GM06990 (cell line): ENCODE measurements around the gene YBX3.

Experiments
- DNase-seq: peaks from one replicate; pipeline ENCODE4 v3.0.0-alpha.2; 2011; ENCODE audit not compliant: insufficient read length; ENCODE audit errors: extremely low read depth
- H3K27me3 ChIP-seq: replicated peaks from 2 replicates; pipeline ENCODE4 v1.6.0; 2011; ENCODE audit warnings: low read length; ENCODE audit not compliant: control insufficient read depth, insufficient read depth
- H3K36me3 ChIP-seq: 2 replicates; pipeline ENCODE4 v1.5.1; 2011; ENCODE audit warnings: low read length; ENCODE audit not compliant: control insufficient read depth, insufficient read depth
- H3K4me3 ChIP-seq: replicated peaks from 2 replicates; pipeline ENCODE4 v1.5.1; 2011; ENCODE audit warnings: low read depth, mild to moderate bottlenecking, control low read depth, low read length
- TF ChIP-seq, protein P1 (sequence below): IDR thresholded peaks from 2 replicates; pipeline ENCODE4 v1.5.1; 2011; ENCODE audit warnings: low read length, control low read depth, mild to moderate bottlenecking, inconsistent platforms; ENCODE audit not compliant: insufficient read depth, poor library complexity, severe bottlenecking

YBX3 gene

DNA sequence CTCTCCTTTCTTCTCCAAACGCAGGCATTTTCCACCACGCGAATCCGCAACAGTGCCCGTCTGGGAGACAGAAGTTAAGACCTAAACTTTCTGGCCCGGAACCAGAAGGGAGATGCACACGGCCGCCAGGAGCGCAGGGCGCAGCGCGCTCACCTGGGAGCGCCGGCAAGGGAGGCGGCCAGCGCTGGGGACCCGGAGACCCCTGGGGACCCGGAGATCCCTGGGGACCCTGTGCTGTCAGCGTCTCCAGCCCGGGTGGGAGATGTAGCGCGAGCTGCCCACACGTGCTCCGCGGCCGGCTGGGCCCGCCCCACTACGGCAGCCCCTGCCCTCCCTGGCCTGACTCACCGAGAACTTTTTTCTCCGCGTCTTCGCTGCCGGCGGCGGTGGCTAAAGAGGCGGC, 620 bp downstream of the YBX3 start:
- Histone ChIP-seq H3K4me3 (peak overlapping the region; percentile 85), H3K27me3 (no peaks in the 10 kb centered on the region), H3K36me3 (no peaks in the 10 kb centered on the region)
- peak; percentile 77 for DNase-seq
- TF ChIP-seq, protein P1, sequence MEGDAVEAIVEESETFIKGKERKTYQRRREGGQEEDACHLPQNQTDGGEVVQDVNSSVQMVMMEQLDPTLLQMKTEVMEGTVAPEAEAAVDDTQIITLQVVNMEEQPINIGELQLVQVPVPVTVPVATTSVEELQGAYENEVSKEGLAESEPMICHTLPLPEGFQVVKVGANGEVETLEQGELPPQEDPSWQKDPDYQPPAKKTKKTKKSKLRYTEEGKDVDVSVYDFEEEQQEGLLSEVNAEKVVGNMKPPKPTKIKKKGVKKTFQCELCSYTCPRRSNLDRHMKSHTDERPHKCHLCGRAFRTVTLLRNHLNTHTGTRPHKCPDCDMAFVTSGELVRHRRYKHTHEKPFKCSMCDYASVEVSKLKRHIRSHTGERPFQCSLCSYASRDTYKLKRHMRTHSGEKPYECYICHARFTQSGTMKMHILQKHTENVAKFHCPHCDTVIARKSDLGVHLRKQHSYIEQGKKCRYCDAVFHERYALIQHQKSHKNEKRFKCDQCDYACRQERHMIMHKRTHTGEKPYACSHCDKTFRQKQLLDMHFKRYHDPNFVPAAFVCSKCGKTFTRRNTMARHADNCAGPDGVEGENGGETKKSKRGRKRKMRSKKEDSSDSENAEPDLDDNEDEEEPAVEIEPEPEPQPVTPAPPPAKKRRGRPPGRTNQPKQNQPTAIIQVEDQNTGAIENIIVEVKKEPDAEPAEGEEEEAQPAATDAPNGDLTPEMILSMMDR, result peak; percentile 18

DNA sequence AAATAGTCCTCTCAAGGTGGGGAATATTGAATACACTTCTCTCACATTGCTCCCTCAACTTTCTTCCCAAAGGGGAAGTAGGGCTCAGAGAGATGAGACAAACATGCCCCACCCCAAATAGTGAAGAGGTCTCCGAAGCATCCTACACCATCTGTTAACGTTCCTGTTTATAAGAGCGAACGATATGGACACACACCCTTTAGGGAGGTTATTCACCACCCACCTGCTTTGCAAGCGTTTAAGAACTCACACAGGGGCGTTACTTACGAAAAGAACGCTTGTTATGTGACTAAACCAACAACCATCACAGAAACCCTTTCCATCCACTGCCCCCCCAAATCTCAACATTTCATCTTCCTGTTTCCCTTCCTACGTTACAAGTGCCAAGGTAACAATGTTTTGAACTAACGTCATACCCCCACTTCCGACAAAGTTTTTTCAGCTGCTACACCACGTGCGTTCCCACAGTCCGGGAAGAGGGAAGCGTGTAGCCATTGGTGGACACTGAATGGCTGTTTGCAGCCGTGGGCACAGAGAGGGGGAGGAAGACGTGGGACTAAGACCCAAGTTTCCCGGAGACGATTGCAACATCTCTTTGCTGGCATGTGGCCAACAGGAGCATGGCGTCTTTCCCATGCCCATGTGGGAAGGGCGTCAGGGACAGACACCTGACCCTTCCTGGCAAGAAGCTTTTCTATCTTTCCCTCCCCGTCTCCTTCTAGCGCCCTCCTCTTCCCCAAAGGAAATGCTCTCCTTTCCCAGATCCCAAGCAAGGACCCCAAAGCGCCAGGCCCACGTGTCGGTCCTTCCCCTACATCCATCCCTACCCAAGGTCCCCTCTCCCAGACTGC, 1.2 kb downstream of the YBX3 start:
- TF ChIP-seq, protein P1, result no peak
- peak; percentile 66 for DNase-seq
- Histone ChIP-seq H3K4me3 (peak overlapping the region; percentile 85), H3K36me3 (no peaks in the 10 kb centered on the region), H3K27me3 (no peaks in the 10 kb centered on the region)

DNA sequence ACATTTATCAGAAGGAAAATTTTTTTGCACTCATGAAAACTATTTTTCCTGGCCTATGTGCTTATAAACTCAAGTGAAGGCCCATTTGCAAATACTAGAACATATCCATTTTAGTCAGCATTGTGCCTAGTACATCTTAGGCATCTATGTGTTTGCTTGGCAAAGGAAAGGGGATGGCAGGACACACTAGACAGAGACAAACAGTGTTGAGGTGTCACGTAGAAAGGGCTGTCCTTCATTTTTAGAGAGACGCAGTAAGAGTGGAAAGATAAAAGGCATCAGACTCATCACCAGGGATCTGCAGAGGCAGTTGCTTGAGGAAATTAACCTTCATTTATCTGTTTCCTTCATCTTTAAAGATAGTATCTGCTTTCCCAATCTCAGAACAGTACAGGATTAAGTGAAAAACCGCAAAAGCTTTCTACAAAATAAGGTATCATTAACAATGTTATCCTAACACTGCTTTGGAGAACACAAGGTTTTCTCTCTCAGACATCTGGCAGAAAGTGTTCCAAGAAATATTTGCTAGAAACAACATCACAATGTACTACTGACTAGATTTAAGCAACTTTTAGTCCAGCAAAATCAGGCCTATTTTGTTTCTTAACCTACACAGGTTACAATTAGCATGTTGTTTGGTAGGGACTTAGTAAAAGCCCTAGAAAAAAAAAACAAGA, 2.0 kb downstream of the YBX3 start:
- Histone ChIP-seq H3K4me3 (peak overlapping the region; percentile 85), H3K36me3 (no peaks in the 10 kb centered on the region; the same call in 1 of the 2 replicates), H3K27me3 (no peaks in the 10 kb centered on the region)
- no peak for DNase-seq
- TF ChIP-seq, protein P1, result no peak

DNA sequence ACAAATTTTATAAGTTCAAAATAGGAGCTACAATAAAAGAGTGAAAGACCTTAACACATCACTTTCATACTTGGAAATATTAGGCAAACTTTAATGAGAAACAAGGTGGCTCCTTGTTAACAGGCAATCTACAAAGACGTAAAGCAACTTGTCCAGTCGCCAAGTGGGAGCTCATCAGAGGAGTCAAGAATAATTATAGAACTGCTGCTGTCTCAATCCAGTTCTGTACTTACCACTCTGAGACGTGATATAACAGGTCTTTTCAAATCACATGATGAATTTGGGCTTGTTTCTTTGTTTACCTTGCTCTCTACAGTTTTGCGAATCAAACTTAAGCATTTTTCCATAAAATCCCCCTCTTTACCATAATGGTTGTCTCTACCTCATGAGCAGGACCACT, 3.6 kb downstream of the YBX3 start:
- TF ChIP-seq, protein P1, result no peak
- H3K27me3 ChIP-seq, result no peaks in the 10 kb centered on the region
- DNase-seq, result no peak
- no peak overlapping the region for H3K4me3 ChIP-seq
- H3K36me3 ChIP-seq, result peaks cover 2% of the 10 kb centered on the region; the same call in 1 of the 2 replicates

DNA sequence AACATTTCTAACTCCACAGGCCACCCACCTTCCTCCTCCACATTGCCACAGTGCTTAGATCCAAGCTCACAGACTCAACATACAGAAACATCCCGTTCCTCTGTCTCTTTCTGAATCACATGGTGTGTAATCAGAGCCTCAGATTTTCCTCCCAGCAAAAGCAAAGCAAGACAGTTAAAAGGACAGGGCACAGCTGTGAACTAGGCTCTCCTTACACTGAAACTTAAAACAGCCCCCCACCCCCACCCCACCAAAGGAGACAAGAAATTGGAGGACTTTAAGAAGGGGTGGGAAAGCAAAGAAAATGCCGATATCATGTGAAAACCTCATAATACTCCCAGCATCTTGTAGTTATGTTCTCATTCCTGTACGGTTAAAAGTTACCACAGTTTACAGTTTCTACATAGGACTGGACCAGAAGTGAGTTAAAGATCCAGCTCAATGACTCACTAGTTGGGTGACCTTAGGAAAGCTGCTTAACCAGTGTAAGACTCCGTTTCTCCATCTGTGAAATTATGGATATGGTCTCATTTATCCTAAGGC, 4.8 kb downstream of the YBX3 start:
- TF ChIP-seq, protein P1, result no peak
- Histone ChIP-seq H3K4me3 (no peak overlapping the region), H3K36me3 (peaks cover 2% of the 10 kb centered on the region; the same call in 1 of the 2 replicates), H3K27me3 (no peaks in the 10 kb centered on the region)
- no peak for DNase-seq
